22Rv1 (cell line): ENCODE measurements around the gene LENEP.
A peak's percentile ranks its signal among the peaks of the same experiment; 100 is the strongest.

Source experiments
- H3K27ac ChIP-seq: fragments of 450-650 bp; 2 replicates; pipeline ENCODE4 v1.5.1; 2017
- CTCF ChIP-seq: fragments of 450-650 bp; IDR thresholded peaks from 2 replicates; pipeline ENCODE4 v1.5.1; 2017; ENCODE audit warnings: mild to moderate bottlenecking
- ZFX ChIP-seq: fragments of 450-650 bp; IDR thresholded peaks from 2 replicates; pipeline ENCODE4 v1.6.1; 2017; ENCODE audit warnings: antibody characterized with exemption, borderline replicate concordance

The LENEP gene

GRCh38 chr1:154990276-154990675 is 3.1 kb upstream of the LENEP start:
- TF ChIP-seq ZFX (no peak), CTCF (no peak)
- H3K27ac ChIP-seq: 0 out of 2 replicates have a peak overlapping the region, but pooled peaks have one; percentile 29

- peak overlapping the region; percentile 57 for H3K27ac ChIP-seq
- peak; percentile 41 for TF ChIP-seq CTCF
- no peak for TF ChIP-seq ZFX
Measured at GRCh38 chr1:154992721-154993571, 440 bp upstream of the LENEP start.

- TF ChIP-seq ZFX (no peak), CTCF (no peak)
- peak overlapping the region; percentile 57 for H3K27ac ChIP-seq
Measured at GRCh38 chr1:154994269-154994587, 842 bp downstream of the LENEP start.

GRCh38 chr1:154994591-154994990 is 1.2 kb downstream of the LENEP start:
- no peak for TF ChIP-seq CTCF
- no peak for TF ChIP-seq ZFX
- H3K27ac ChIP-seq: peak overlapping the region; percentile 57

- peak; percentile 65 for TF ChIP-seq CTCF
- H3K27ac ChIP-seq: peak overlapping the region; percentile 57; the same call in 1 of the 2 replicates
Measured at GRCh38 chr1:154995301-154995983, 2.1 kb downstream of the LENEP start.

- TF ChIP-seq CTCF (no peak), ZFX (no peak)
- H3K27ac ChIP-seq: peak overlapping the region; percentile 47
Measured at GRCh38 chr1:154996966-154997701, 3.7 kb downstream of the LENEP start.
